GM10248 (cell line): ENCODE measurements around the gene LHFPL6.

ENCODE experiments used
- CTCF ChIA-PET: fragments of 300-600 bp; sonication (Branson Sonifier 250); formaldehyde crosslinking; extraction: SDS; loops from one replicate; lab custom pipeline; 2021; ENCODE audit warnings: antibody characterized with exemption; lab: Yijun Ruan, JAX
- POLR2A ChIA-PET: fragments of 350-650 bp; sonication (Branson Sonifier 250); formaldehyde crosslinking; extraction: SDS; loops from one replicate; lab custom pipeline; 2020; ENCODE audit warnings: antibody characterized with exemption; lab: Yijun Ruan, JAX
- DNase-seq: peaks from one replicate; pipeline ENCODE4 v3.0.0; 2012; ENCODE audit errors: extremely low spot score
- TF ChIP-seq, protein P1 (sequence below): IDR thresholded peaks from 2 replicates; pipeline ENCODE4 v1.5.1; 2012; ENCODE audit warnings: mild to moderate bottlenecking, low read depth; ENCODE audit errors: extremely low read depth, missing control alignments, control extremely low read depth

Gene LHFPL6

DNA sequence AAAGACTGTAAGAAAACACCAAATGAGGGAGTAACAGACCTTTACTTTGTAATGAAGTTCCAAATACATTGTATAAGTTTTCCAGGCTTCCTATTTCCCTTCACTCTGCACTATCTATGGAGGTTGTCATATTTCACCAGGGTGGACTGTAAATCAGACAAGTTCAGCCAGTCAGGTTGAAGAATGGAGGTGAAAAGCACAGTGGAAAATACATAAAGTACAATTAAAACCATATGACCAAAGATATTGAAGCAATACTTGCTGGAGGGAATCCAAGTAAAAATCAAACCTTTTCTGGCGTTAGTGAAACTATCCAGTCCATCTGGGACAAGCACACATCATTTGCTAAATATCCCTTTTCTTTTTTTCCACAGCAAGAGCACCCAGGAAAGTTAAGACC is 3.2 kb downstream of the LHFPL6 start:
- TF ChIP-seq, protein P1, sequence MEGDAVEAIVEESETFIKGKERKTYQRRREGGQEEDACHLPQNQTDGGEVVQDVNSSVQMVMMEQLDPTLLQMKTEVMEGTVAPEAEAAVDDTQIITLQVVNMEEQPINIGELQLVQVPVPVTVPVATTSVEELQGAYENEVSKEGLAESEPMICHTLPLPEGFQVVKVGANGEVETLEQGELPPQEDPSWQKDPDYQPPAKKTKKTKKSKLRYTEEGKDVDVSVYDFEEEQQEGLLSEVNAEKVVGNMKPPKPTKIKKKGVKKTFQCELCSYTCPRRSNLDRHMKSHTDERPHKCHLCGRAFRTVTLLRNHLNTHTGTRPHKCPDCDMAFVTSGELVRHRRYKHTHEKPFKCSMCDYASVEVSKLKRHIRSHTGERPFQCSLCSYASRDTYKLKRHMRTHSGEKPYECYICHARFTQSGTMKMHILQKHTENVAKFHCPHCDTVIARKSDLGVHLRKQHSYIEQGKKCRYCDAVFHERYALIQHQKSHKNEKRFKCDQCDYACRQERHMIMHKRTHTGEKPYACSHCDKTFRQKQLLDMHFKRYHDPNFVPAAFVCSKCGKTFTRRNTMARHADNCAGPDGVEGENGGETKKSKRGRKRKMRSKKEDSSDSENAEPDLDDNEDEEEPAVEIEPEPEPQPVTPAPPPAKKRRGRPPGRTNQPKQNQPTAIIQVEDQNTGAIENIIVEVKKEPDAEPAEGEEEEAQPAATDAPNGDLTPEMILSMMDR, result no peak
- no peak for DNase-seq
- CTCF ChIA-PET, result interaction anchor here (1.4 to 5.9 kb wide), 3 partner anchors 8 to 16 kb away, joined by 3 to 42 read pairs (median 3); no protein-coding TSS in a partner anchor
- POLR2A ChIA-PET, result no interaction called here

- POLR2A ChIA-PET, result no interaction called here
- CTCF ChIA-PET, result interaction anchor here (1.4 to 5.9 kb wide), 3 partner anchors 12 to 17 kb away, joined by 3 to 42 read pairs (median 3); no protein-coding TSS in a partner anchor
These were observed 4.0 kb downstream of the LHFPL6 start for GRCh38 chr13:39599012-39599411.

GRCh38 chr13:39597838-39598237 is 5.2 kb downstream of the LHFPL6 start:
- ChIA-PET POLR2A (no interaction called here), CTCF (interaction anchor here (1.5 to 5.9 kb wide), 4 partner anchors 11 to 547 kb away, joined by 3 to 42 read pairs (median 8); no protein-coding TSS in a partner anchor)
- TF ChIP-seq, protein P1, result no peak
- DNase-seq, result no peak

More at GRCh38 chr13:39599012-39599411, 4.0 kb downstream of the LHFPL6 start:
- DNase-seq, result no peak
- TF ChIP-seq, protein P1, result no peak

DNA sequence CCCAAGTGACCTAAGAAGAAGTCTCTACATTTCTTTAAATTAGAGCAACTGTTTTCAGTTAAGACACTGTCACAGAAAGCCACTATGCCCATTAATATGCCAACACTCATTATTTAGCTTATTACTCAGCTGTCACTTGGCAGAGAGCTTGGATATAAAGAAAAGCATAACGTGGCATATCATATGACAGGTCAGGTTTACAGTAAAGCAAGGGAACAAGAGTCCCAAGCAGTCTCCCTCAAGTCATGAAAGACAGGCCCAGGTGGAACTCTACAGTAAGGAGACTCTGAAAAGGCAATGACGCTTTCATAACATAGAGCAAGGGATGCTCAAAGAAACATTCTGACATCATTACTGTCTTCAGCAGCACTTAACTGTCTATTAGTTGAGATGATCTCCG is 6.3 kb downstream of the LHFPL6 start:
- DNase-seq, result no peak
- TF ChIP-seq, protein P1, result no peak
- CTCF ChIA-PET, result interaction anchor here (1.1 to 3.3 kb wide), 2 partner anchors 19 to 53 kb away, joined by 3 to 14 read pairs; no protein-coding TSS in a partner anchor
- POLR2A ChIA-PET, result interaction anchor here (0.7 kb wide), 1 partner anchor 243 kb away, joined by 3 read pairs; no protein-coding TSS in a partner anchor

- ChIA-PET CTCF (interaction anchor here (0.5 to 3.3 kb wide), 4 partner anchors 14 to 52 kb away, joined by 3 to 14 read pairs (median 4); no protein-coding TSS in a partner anchor), POLR2A (no interaction called here)
- no peak for DNase-seq
- TF ChIP-seq, protein P1, result no peak
These were observed 6.8 kb downstream of the LHFPL6 start for GRCh38 chr13:39596176-39596575.

GRCh38 chr13:39590466-39591036 is 12.4 kb downstream of the LHFPL6 start:
- TF ChIP-seq, protein P1, result no peak
- CTCF ChIA-PET, result interaction anchor here (1.1 kb wide), 2 partner anchors 15 to 35 kb away, joined by 3 read pairs; no protein-coding TSS in a partner anchor
- DNase-seq, result no peak
- POLR2A ChIA-PET, result no interaction called here
